OCI-LY7 (cell line): ENCODE data around the gene INPP4A. TPM values are rescaled to one million over a fixed set of nuclear protein-coding genes. Genes with fewer than 3 reads are reported as not detected.

Experiments used
- BruUV-seq: library from RNA; stranded (reverse); fragments of 400-500 nt; replicated peaks from 2 replicates; lab custom pipeline; 2021; lab: Mats Ljungman, UMichigan
- CTCF ChIA-PET: fragments of 300-600 bp; sonication (Branson Sonifier 250); formaldehyde crosslinking; loops from one replicate; lab custom pipeline; 2022; ENCODE audit warnings: antibody characterized with exemption; ENCODE audit not compliant: unreplicated experiment; lab: Charles Lee
- POLR2A ChIA-PET: fragments of 300-600 bp; sonication (Branson Sonifier 250); formaldehyde crosslinking; loops from one replicate; lab custom pipeline; 2022; ENCODE audit warnings: antibody characterized with exemption; lab: Charles Lee
- DNase-seq: peaks from one replicate; pipeline ENCODE4 v3.0.0-alpha.2; 2015; ENCODE audit warnings: low spot score
- H2AFZ ChIP-seq: fragments of 200-600 bp; sonication (generic), shearing (Covaris generic); 2 replicates; pipeline ENCODE4 v1.6.1; 2014; ENCODE audit warnings: mild to moderate bottlenecking, antibody characterized with exemption, low read length, moderate library complexity
- H3K27ac ChIP-seq: fragments of 200-600 bp; sonication (generic); 2 replicates; pipeline ENCODE4 v1.5.1; 2014; ENCODE audit warnings: mixed run types, low read depth, mild to moderate bottlenecking, moderate library complexity, low read length, inconsistent platforms; ENCODE audit not compliant: poor library complexity, severe bottlenecking
- H3K36me3 ChIP-seq: fragments of 200-600 bp; sonication (generic); 2 replicates; pipeline ENCODE4 v1.6.1; 2014; ENCODE audit warnings: mild to moderate bottlenecking, antibody characterized with exemption, low read length, moderate library complexity, mixed read lengths; ENCODE audit not compliant: insufficient read depth
- H3K4me1 ChIP-seq: fragments of 200-600 bp; sonication (generic); 2 replicates; pipeline ENCODE4 v1.5.1; 2014; ENCODE audit warnings: mild to moderate bottlenecking, low read length; ENCODE audit not compliant: insufficient read depth, poor library complexity, severe bottlenecking
- H3K4me2 ChIP-seq: fragments of 200-600 bp; sonication (generic); 2 replicates; pipeline ENCODE4 v1.6.1; 2014; ENCODE audit warnings: mild to moderate bottlenecking, low read length
- H3K4me3 ChIP-seq: fragments of 200-600 bp; sonication (generic); 2 replicates; pipeline ENCODE4 v1.5.1; 2014; ENCODE audit warnings: mild to moderate bottlenecking, low read depth, low read length; ENCODE audit not compliant: poor library complexity, severe bottlenecking
- H3K79me2 ChIP-seq: fragments of 200-600 bp; sonication (generic); 2 replicates; pipeline ENCODE4 v1.6.1; 2016; ENCODE audit warnings: low read depth, mild to moderate bottlenecking, low read length, moderate library complexity, mixed read lengths; ENCODE audit not compliant: insufficient read depth
- H3K9me2 ChIP-seq: fragments of 200-600 bp; sonication (generic); 2 replicates; pipeline ENCODE4 v1.6.1; 2016; ENCODE audit warnings: mild to moderate bottlenecking, low read length, mixed read lengths; ENCODE audit not compliant: insufficient read depth
- H3K9me3 ChIP-seq: fragments of 200-600 bp; sonication (generic); 2 replicates; pipeline ENCODE4 v1.6.1; 2014; ENCODE audit warnings: mild to moderate bottlenecking, mixed run types, low read length, mixed read lengths
- H4K20me1 ChIP-seq: fragments of 200-600 bp; sonication (generic); 2 replicates; pipeline ENCODE4 v1.6.1; 2014; ENCODE audit warnings: mild to moderate bottlenecking, antibody characterized with exemption, low read length, moderate library complexity, mixed read lengths; ENCODE audit not compliant: insufficient read depth
- EZH2phosphoT487 ChIP-seq: fragments of 200-600 bp; sonication (generic); IDR thresholded peaks from 2 replicates; pipeline ENCODE4 v1.6.1; 2018; ENCODE audit warnings: low read depth, borderline replicate concordance, mild to moderate bottlenecking, mixed run types, antibody characterized with exemption, low read length, moderate library complexity, mixed read lengths
- intact Hi-C: fragments of 100-400 bp; cut with micrococcal nuclease; formaldehyde crosslinking; loops from one replicate; pipeline ENCODE4 v1.10.0; 2022; ENCODE audit not compliant: unreplicated experiment
- total RNA-seq, 2 experiments: library from RNA; depleted of rRNA in 1 of 2; stranded (reverse); fragments of >200 nt in 1 of 2; shearing (Covaris generic) in 1 of 2; gene quantifications; 2 replicates each; pipeline ENCODE4 v1.2.3, GENCODE V29; 2014 to 2022
- TF ChIP-seq, protein P1 (sequence below): fragments of 200-600 bp; sonication (generic); conservative IDR thresholded peaks from 2 replicates; pipeline ENCODE4 v1.5.1; 2014; ENCODE audit warnings: mild to moderate bottlenecking, antibody characterized with exemption, low read length, moderate library complexity, mixed read lengths

Gene INPP4A
- total RNA-seq, 2 experiments from 2014 or later = 28.5 to 28.6 TPM

DNA sequence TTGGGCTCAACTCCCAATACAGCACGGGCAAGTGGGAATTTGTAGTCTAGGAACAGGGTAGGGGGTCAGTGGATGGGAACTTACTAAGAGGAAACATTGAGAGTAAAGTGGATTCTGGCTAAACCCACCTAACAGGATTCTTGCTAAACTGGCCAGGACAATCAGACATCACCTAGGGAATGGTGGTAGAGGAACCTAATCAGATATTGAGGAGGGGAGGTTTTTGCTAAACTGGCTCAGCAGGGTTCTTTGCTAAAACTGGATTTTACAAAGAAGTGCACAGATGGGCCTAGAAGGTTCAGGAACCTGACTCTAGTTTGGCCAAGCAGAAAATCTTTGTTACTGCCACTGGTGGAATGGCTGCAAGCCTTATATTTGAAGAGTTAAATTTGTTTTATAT is 55.9 kb downstream of the INPP4A start:
- no peak overlapping the region for H3K4me3 ChIP-seq
- TF ChIP-seq, protein P1, sequence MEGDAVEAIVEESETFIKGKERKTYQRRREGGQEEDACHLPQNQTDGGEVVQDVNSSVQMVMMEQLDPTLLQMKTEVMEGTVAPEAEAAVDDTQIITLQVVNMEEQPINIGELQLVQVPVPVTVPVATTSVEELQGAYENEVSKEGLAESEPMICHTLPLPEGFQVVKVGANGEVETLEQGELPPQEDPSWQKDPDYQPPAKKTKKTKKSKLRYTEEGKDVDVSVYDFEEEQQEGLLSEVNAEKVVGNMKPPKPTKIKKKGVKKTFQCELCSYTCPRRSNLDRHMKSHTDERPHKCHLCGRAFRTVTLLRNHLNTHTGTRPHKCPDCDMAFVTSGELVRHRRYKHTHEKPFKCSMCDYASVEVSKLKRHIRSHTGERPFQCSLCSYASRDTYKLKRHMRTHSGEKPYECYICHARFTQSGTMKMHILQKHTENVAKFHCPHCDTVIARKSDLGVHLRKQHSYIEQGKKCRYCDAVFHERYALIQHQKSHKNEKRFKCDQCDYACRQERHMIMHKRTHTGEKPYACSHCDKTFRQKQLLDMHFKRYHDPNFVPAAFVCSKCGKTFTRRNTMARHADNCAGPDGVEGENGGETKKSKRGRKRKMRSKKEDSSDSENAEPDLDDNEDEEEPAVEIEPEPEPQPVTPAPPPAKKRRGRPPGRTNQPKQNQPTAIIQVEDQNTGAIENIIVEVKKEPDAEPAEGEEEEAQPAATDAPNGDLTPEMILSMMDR = no peak
- no peak for TF ChIP-seq EZH2phosphoT487
- no peak for DNase-seq
- intact Hi-C loops = no loop called here
- ChIA-PET CTCF (no interaction called here), POLR2A (no interaction called here)
- no peaks in the 10 kb centered on the region for H3K9me2 ChIP-seq
- H3K9me3 ChIP-seq = peaks cover 9% of the 10 kb centered on the region; the same call in 1 of the 2 replicates
- no TSS peak for BruUV-seq
- H2AFZ ChIP-seq = no peak overlapping the region
- no peaks in the 10 kb centered on the region for H3K4me1 ChIP-seq
- H4K20me1 ChIP-seq = no peaks in the 10 kb centered on the region
- H3K27ac ChIP-seq = no peak overlapping the region
- H3K4me2 ChIP-seq = no peak overlapping the region
- peaks cover 6% of the 10 kb centered on the region for H3K36me3 ChIP-seq
- H3K79me2 ChIP-seq = no peaks in the 10 kb centered on the region

DNA sequence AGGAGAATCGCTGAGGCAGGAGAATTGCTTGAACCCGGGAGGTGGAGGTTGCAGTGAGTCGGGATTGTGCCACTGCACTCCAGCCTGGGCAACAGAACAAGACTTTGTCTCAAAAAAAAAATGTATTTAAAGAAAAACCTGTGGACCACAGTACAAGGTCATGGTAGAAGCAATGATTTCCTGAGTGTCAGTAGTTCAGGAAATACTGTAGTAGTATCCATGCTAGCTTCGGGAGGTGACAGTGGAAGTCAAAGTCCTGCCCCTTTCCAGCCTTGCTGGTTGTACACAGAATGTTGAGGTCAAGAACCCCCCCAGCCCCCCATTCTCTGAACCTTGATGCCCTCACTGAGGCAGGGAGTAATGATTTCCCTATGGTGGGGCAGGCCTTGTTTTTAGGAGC is 56.6 kb downstream of the INPP4A start:
- no TSS peak for BruUV-seq
- Histone ChIP-seq H2AFZ (no peak overlapping the region), H3K4me1 (no peaks in the 10 kb centered on the region), H3K36me3 (peaks cover 6% of the 10 kb centered on the region), H3K27ac (no peak overlapping the region), H3K4me3 (no peak overlapping the region), H3K9me2 (no peaks in the 10 kb centered on the region), H3K4me2 (no peak overlapping the region), H3K79me2 (no peaks in the 10 kb centered on the region), H4K20me1 (no peaks in the 10 kb centered on the region), H3K9me3 (peaks cover 2% of the 10 kb centered on the region; the same call in 1 of the 2 replicates)
- TF ChIP-seq EZH2phosphoT487 = no peak
- TF ChIP-seq, protein P1 = no peak
- intact Hi-C loops = no loop called here
- no peak for DNase-seq
- CTCF ChIA-PET = no interaction called here
- POLR2A ChIA-PET = no interaction called here

DNA sequence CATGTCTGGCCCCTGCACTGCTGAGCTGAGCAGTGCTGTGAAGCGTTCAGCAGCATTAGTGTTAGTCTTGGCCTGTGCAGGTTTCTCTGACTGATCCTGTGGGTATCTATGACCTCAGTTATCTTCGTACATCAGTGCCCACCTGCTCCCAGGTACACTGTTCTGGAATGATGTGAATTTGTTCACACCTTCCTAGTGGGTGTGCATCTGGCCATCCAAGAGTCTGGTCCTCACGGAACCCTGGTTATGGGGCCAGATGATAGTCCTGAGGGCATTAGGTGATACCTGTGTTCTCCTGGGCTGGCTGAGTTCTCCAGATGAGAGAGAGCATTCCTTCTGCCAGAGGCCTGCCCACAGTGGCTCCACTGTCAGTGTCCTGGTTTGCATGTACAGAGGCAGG is 57.2 kb downstream of the INPP4A start:
- H2AFZ ChIP-seq = no peak overlapping the region
- no peak overlapping the region for H3K4me3 ChIP-seq
- H3K9me2 ChIP-seq = no peaks in the 10 kb centered on the region
- ChIA-PET CTCF (no interaction called here), POLR2A (interaction anchor here (0.6 kb wide), 1 partner anchor 9 kb away, joined by 3 read pairs; no protein-coding TSS in a partner anchor)
- intact Hi-C loops = no loop called here
- no peaks in the 10 kb centered on the region for H3K79me2 ChIP-seq
- H3K4me1 ChIP-seq = no peaks in the 10 kb centered on the region
- TF ChIP-seq, protein P1 = no peak
- TF ChIP-seq EZH2phosphoT487 = no peak
- H4K20me1 ChIP-seq = no peaks in the 10 kb centered on the region
- BruUV-seq = no TSS peak
- DNase-seq = no peak
- H3K36me3 ChIP-seq = peaks cover 6% of the 10 kb centered on the region
- H3K4me2 ChIP-seq = no peak overlapping the region
- H3K27ac ChIP-seq = no peak overlapping the region
- no peaks in the 10 kb centered on the region; the same call in 1 of the 2 replicates for H3K9me3 ChIP-seq
